Astrocyte (in vitro differentiated cells and primary cell): ENCODE measurements around the gene TMEM238.

Experiments
- CTCF ChIP-seq: IDR thresholded peaks from 2 replicates; pipeline ENCODE4 v1.5.1; 2011; ENCODE audit warnings: low read depth, mild to moderate bottlenecking, inconsistent platforms, low read length, moderate library complexity; ENCODE audit not compliant: insufficient read depth
- EZH2 ChIP-seq: IDR thresholded peaks from 2 replicates; pipeline ENCODE4 v1.6.1; 2012; ENCODE audit warnings: mild to moderate bottlenecking, low read length, inconsistent platforms; ENCODE audit not compliant: insufficient read depth

GRCh38 chr19:55339105-55339888, 44.8 kb downstream of the TMEM238 start, which contains the start of gene KMT5C:
- TF ChIP-seq CTCF: no peak
- TF ChIP-seq EZH2: no peak
